Kidney epithelial cell (primary cell): Measurements from ENCODE around the gene AP3D1. TPM values are rescaled to one million over a fixed set of nuclear protein-coding genes. Genes with fewer than 3 reads are reported as not detected.
A peak's percentile ranks its signal among the peaks of the same experiment; 100 is the strongest.

Source experiments
- DNase-seq: peaks from one replicate; pipeline ENCODE4 v3.0.0-alpha.2; 2010; ENCODE audit warnings: low read depth
- H3K27me3 ChIP-seq: 2 replicates; pipeline ENCODE4 v1.6.0; 2011; ENCODE audit warnings: low read length; ENCODE audit not compliant: control insufficient read depth, insufficient read depth
- H3K36me3 ChIP-seq: 2 replicates; pipeline ENCODE4 v1.5.1; 2011; ENCODE audit warnings: low read length; ENCODE audit not compliant: control insufficient read depth, insufficient read depth
- H3K4me3 ChIP-seq: 2 replicates; pipeline ENCODE4 v1.5.1; 2011; ENCODE audit warnings: low read depth, mild to moderate bottlenecking, control low read depth, low read length
- CTCF ChIP-seq: IDR thresholded peaks from 2 replicates; pipeline ENCODE4 v1.5.1; 2011; ENCODE audit warnings: mild to moderate bottlenecking, moderate library complexity, low read length, control low read depth, inconsistent platforms; ENCODE audit not compliant: insufficient read depth, poor library complexity, severe bottlenecking
- total RNA-seq: library from RNA; depleted of rRNA; stranded (reverse); fragments of >200 nt; gene quantifications from 2 replicates; pipeline ENCODE4 v1.2.3, GENCODE V29; 2015

AP3D1 gene
- total RNA-seq, 1 donor from 2014 or later: 178 TPM

DNA sequence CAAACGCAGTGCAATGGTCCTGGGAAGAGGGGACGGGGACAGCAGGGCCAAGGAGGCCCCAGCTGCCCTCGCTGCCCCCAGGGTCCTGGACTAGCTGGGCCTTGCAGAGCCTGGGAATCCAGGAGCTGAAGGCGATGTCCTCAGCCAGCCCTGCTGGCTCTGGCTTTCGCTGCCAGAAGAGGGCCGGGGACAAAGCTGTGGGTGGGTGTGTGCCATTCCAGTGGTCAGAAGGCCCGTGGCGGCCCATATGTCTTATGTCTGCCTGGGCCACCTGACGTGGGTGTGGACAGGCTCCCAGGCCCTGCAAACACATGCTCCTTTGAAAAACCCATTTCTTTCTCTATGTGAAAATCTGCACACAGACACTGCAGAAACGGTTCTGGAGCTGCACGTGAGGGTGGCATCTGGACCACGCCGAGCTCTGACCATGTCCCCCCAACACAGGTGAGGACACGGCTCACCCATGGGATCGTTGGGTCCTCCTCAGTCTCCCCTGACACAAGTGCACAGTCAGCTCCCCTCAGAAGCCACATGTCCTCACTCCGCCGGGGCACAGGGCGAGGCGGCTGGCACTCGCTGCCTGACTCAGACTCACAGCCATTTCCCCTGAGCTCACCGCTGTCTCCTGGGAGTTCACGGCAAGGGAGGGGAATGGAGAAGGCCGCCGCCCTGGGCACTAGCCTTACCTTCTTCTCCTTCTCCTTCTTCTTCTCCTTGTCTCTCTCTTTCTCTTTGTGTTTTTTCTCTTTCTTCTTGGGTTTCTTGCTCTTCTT, 37.7 kb downstream of the AP3D1 start:
- Histone ChIP-seq H3K27me3 (no peaks in the 10 kb centered on the region), H3K36me3 (peaks cover 5% of the 10 kb centered on the region), H3K4me3 (no peak overlapping the region)
- DNase-seq: no peak
- TF ChIP-seq CTCF: no peak

- no peak for DNase-seq
- H3K4me3 ChIP-seq: no peak overlapping the region
- TF ChIP-seq CTCF: no peak
- no peaks in the 10 kb centered on the region for H3K27me3 ChIP-seq
- peaks cover 4% of the 10 kb centered on the region for H3K36me3 ChIP-seq
These were observed 38.6 kb downstream of the AP3D1 start for GRCh38 chr19:2112516-2113320.

DNA sequence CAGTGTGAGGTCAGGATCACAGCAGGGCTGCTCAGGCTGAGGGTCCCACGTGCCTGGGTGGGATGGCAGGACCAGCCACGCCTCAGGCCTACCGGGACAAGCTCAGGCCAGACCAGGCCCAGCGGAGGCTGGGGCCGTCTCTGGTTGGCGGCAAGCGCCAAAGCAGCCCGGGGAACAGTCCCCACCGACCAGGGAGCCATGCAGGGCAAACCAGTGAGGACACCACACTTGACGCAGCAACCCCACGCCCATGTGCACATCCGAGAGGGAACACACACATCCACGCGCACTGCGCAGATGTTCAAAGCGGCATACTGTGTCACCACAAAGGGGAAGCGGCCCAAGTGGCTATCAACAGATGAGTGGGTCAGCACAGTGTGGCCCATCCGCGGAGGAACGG, 39.5 kb downstream of the AP3D1 start:
- Histone ChIP-seq H3K36me3 (peaks cover 4% of the 10 kb centered on the region), H3K4me3 (no peak overlapping the region), H3K27me3 (no peaks in the 10 kb centered on the region)
- DNase-seq: no peak
- TF ChIP-seq CTCF: no peak

GRCh38 chr19:2111425-2111824, 39.9 kb downstream of the AP3D1 start:
- no peak overlapping the region for H3K4me3 ChIP-seq
- DNase-seq: no peak
- no peak for TF ChIP-seq CTCF
- H3K27me3 ChIP-seq: no peaks in the 10 kb centered on the region
- H3K36me3 ChIP-seq: peaks cover 5% of the 10 kb centered on the region

- peak; percentile 4 for TF ChIP-seq CTCF
- DNase-seq: no peak
- no peaks in the 10 kb centered on the region for H3K27me3 ChIP-seq
- peaks cover 7% of the 10 kb centered on the region for H3K36me3 ChIP-seq
- no peak overlapping the region for H3K4me3 ChIP-seq
These were observed 40.5 kb downstream of the AP3D1 start for GRCh38 chr19:2110822-2111221.
